Thoracic aorta (tissue), 2 donors: Measurements from ENCODE around the gene IRAK2. TPM values are rescaled to one million over a fixed set of nuclear protein-coding genes. Genes with fewer than 3 reads are reported as not detected.
A peak's percentile ranks its signal among the peaks of the same experiment; 100 is the strongest.
"Not testable (repeated sequence)": the region's sequence is repeated elsewhere in the genome, so short reads cannot be mapped to it uniquely, and the experiment has no call there.

Source experiments
- ATAC-seq: fragments of 150-250 bp; one replicate; pipeline ENCODE4 v1.8.0; 2017; ENCODE audit warnings: low read depth; ENCODE audit not compliant: insufficient number of reproducible peaks, low FRiP score
- DNase-seq: peaks from one replicate; pipeline ENCODE4 v3.0.0-alpha.2; 2020; ENCODE audit warnings: low spot score
- H3K27ac ChIP-seq, 2 donors: fragments of 200-600 bp; sonication (generic); 1 replicate in 1 of 2; 2 replicates in 1 of 2; pipeline ENCODE4 v1.5.1; 2016; ENCODE audit warnings: mild to moderate bottlenecking in 2 of 2, moderate library complexity in 2 of 2
- H3K27me3 ChIP-seq: fragments of 200-600 bp; sonication (generic); replicated peaks from 2 replicates; pipeline ENCODE4 v1.6.0; 2016; ENCODE audit warnings: mild to moderate bottlenecking; ENCODE audit not compliant: insufficient read depth
- H3K36me3 ChIP-seq: fragments of 200-600 bp; sonication (generic); one replicate; pipeline ENCODE4 v1.5.1; 2016
- H3K4me1 ChIP-seq, 2 donors: fragments of 200-600 bp; sonication (generic); 1 replicate in 1 of 2; 2 replicates in 1 of 2; pipeline versions ENCODE4 v1.5.1 to v1.6.0; 2016; ENCODE audit warnings: low read depth in 2 of 2, mild to moderate bottlenecking in 1 of 2; ENCODE audit not compliant: control insufficient read depth in 1 of 2
- H3K4me3 ChIP-seq: fragments of 200-600 bp; sonication (generic); 2 replicates; pipeline ENCODE4 v1.5.1; 2016; ENCODE audit warnings: mild to moderate bottlenecking
- H3K9me3 ChIP-seq: fragments of 200-600 bp; sonication (generic); 2 replicates; pipeline ENCODE4 v1.5.1; 2016
- total RNA-seq, 2 donors: library from RNA; depleted of rRNA; stranded (reverse); fragments of >200 nt; gene quantifications; one replicate each; pipeline versions ENCODE4 v1.1.0 to v1.2.3, GENCODE V29; 2016
- TF ChIP-seq, protein P1 (sequence below): fragments of 200-600 bp; sonication (generic); IDR thresholded peaks from one replicate; pipeline ENCODE4 v1.5.1; 2019; ENCODE audit warnings: antibody characterized with exemption

Gene IRAK2
- total RNA-seq, 2 donors from 2014 or later, result 5.7 to 13.8 TPM

GRCh38 chr3:10121064-10121463 lies 43.7 kb upstream of the IRAK2 start:
- H3K27me3 ChIP-seq, result no peaks in the 10 kb centered on the region
- no peak for ATAC-seq

GRCh38 chr3:10122724-10123123 lies 42.0 kb upstream of the IRAK2 start:
- Histone ChIP-seq H3K9me3 (no peaks in the 10 kb centered on the region), H3K36me3 (peaks cover 23% of the 10 kb centered on the region)

More at GRCh38 chr3:10121064-10121463, 43.7 kb upstream of the IRAK2 start:
- H3K4me1 ChIP-seq, result peaks cover 17 to 26% of the 10 kb centered on the region in 2 donors
- H3K9me3 ChIP-seq, result no peaks in the 10 kb centered on the region
- TF ChIP-seq, protein P1, sequence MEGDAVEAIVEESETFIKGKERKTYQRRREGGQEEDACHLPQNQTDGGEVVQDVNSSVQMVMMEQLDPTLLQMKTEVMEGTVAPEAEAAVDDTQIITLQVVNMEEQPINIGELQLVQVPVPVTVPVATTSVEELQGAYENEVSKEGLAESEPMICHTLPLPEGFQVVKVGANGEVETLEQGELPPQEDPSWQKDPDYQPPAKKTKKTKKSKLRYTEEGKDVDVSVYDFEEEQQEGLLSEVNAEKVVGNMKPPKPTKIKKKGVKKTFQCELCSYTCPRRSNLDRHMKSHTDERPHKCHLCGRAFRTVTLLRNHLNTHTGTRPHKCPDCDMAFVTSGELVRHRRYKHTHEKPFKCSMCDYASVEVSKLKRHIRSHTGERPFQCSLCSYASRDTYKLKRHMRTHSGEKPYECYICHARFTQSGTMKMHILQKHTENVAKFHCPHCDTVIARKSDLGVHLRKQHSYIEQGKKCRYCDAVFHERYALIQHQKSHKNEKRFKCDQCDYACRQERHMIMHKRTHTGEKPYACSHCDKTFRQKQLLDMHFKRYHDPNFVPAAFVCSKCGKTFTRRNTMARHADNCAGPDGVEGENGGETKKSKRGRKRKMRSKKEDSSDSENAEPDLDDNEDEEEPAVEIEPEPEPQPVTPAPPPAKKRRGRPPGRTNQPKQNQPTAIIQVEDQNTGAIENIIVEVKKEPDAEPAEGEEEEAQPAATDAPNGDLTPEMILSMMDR, result no peak
- H3K27ac ChIP-seq, result no peak overlapping the region
- H3K36me3 ChIP-seq, result peaks cover 9% of the 10 kb centered on the region
- no peak for DNase-seq
- H3K4me3 ChIP-seq, result no peak overlapping the region

GRCh38 chr3:10135872-10136271 lies 28.8 kb upstream of the IRAK2 start:
- not testable (repeated sequence) for DNase-seq, H3K4me1 ChIP-seq, H3K27ac ChIP-seq, H3K4me3 ChIP-seq, ATAC-seq, H3K9me3 ChIP-seq, H3K27me3 ChIP-seq, H3K36me3 ChIP-seq

More at GRCh38 chr3:10122724-10123123, 42.0 kb upstream of the IRAK2 start:
- TF ChIP-seq, protein P1, result no peak
- DNase-seq, result no peak
- Histone ChIP-seq H3K4me3 (no peak overlapping the region), H3K27ac (no peak overlapping the region), H3K27me3 (no peaks in the 10 kb centered on the region), H3K4me1 (peaks cover 4 to 10% of the 10 kb centered on the region in 2 donors)
- no peak for ATAC-seq

DNA sequence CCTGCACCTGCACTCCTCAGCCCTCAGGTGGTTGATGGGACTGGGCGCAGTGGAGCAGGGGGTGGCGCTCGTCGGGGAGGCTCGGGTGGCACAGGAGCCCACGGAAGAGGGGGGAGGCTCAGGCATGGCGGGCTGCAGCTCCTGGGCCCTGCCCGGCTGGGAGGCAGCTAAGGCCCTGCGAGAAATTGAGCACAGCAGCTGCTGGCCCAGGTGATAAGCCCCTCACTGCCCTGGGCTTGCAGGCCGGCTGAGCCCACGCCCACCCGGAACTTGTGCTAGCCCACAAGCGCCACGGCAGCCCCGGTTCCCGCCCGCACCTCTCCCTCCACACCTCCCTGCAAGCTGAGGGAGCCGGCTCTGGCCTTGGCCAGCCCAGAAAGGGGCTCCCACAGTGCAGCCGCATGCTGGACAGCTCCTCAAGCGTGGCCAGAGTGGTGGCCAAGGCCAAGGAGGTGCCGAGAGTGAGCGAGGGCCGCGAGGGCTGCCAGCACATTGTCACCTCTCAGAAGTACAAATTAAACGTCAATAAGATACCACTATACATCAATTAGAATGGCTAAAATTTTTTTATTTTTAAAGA lies 28.2 kb upstream of the IRAK2 start:
- no peaks in the 10 kb centered on the region for H3K4me1 ChIP-seq
- TF ChIP-seq, protein P1, result no peak
- no peak overlapping the region for H3K4me3 ChIP-seq
- no peaks in the 10 kb centered on the region for H3K9me3 ChIP-seq
- H3K27ac ChIP-seq, result no peak overlapping the region
- H3K27me3 ChIP-seq, result no peaks in the 10 kb centered on the region
- ATAC-seq (no peak), DNase-seq (no peak)
- H3K36me3 ChIP-seq, result no peaks in the 10 kb centered on the region

- no peaks in the 10 kb centered on the region for H3K9me3 ChIP-seq
- DNase-seq (no peak), ATAC-seq (no peak)
- no peaks in the 10 kb centered on the region for H3K4me1 ChIP-seq
- no peak overlapping the region for H3K4me3 ChIP-seq
- no peaks in the 10 kb centered on the region for H3K27me3 ChIP-seq
- no peaks in the 10 kb centered on the region for H3K36me3 ChIP-seq
- no peak overlapping the region for H3K27ac ChIP-seq
- TF ChIP-seq, protein P1, result no peak
Measured at GRCh38 chr3:10137178-10137577, 27.5 kb upstream of the IRAK2 start.

DNA sequence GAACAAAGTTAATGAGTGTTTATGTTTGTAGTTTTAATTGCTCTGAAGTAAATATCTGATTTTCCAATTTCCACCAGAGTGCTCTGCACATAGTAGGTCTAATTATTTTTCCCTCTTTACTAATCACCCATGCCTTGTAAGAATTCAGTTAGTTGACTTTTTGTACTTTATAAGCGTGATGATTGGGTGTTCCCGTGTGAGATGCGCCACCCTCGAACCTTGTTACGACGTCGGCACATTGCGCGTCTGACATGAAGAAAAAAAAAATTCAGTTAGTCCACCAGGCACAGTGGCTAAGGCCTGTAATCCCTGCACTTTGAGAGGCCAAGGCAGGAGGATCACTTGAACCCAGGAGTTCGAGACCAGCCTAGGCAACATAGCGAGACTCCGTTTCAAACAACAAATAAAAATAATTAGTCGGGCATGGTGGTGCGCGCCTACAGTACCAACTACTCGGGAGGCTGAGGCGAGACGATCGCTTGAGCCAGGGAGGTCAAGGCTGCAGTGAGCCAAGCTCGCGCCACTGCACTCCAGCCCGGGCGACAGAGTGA lies 23.6 kb upstream of the IRAK2 start:
- Histone ChIP-seq H3K27ac (peak overlapping the region; percentile 89 to 95), H3K4me3 (peak overlapping the region; percentile 97), H3K9me3 (no peaks in the 10 kb centered on the region), H3K4me1 (peaks cover 25 to 26% of the 10 kb centered on the region in 2 donors), H3K27me3 (no peaks in the 10 kb centered on the region), H3K36me3 (no peaks in the 10 kb centered on the region)
- DNase-seq (no peak), ATAC-seq (no peak)
- TF ChIP-seq, protein P1, result no peak
